Measurements from ENCODE around the gene TMEM132D.

DNA sequence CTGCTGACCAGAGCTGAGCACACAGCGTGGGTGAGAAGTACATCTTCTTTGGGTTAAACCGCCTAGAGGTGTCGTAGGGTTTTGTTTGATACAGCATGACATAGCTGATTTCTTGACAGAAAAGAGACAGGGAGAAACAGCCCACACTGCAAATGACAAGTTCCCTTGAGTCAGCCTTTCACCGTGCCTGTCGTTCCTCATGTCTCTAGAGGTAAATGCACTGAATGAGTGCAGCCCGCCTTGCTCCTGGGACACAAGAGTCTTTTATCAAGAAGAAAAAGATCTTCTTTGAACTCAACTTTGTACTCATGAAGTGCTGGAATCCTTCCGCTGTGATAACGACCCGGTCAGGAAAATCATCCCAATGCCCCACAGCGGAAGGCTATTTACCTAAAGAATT, 77.6 kb downstream of the TMEM132D start:
- TF ChIP-seq, protein P1, sequence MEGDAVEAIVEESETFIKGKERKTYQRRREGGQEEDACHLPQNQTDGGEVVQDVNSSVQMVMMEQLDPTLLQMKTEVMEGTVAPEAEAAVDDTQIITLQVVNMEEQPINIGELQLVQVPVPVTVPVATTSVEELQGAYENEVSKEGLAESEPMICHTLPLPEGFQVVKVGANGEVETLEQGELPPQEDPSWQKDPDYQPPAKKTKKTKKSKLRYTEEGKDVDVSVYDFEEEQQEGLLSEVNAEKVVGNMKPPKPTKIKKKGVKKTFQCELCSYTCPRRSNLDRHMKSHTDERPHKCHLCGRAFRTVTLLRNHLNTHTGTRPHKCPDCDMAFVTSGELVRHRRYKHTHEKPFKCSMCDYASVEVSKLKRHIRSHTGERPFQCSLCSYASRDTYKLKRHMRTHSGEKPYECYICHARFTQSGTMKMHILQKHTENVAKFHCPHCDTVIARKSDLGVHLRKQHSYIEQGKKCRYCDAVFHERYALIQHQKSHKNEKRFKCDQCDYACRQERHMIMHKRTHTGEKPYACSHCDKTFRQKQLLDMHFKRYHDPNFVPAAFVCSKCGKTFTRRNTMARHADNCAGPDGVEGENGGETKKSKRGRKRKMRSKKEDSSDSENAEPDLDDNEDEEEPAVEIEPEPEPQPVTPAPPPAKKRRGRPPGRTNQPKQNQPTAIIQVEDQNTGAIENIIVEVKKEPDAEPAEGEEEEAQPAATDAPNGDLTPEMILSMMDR (IDR thresholded peaks at IDR 0.05; ENCODE audit: low read depth, low read length) = no peak
- TF ChIP-seq POLR2A (IDR thresholded peaks at IDR 0.05; ENCODE audit: extremely low read depth, insufficient read length) = no peak
- TF ChIP-seq, protein P2, sequence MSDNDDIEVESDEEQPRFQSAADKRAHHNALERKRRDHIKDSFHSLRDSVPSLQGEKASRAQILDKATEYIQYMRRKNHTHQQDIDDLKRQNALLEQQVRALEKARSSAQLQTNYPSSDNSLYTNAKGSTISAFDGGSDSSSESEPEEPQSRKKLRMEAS (IDR thresholded peaks at IDR 0.05; ENCODE audit: low read depth, low read length) = no peak
